K562 (cell line): Measurements from ENCODE around the gene ABCA10. TPM values are rescaled to one million over a fixed set of nuclear protein-coding genes. Genes with fewer than 3 reads are reported as not detected.

Source experiments
- CSDE1 ChIP-seq, 2 experiments: fragments of 450-650 bp; IDR thresholded peaks; 2 replicates each; pipeline ENCODE4 v1.6.1; 2016; ENCODE audit warnings: mild to moderate bottlenecking in 1 of 2
- NUFIP1 ChIP-seq: fragments of 450-650 bp; IDR thresholded peaks from 2 replicates; pipeline ENCODE4 v1.6.1; 2018; ENCODE audit not compliant: partially characterized antibody
- RERE ChIP-seq: sonication (generic); formaldehyde crosslinking; IDR thresholded peaks from 2 replicates; pipeline ENCODE4 v1.8.0; 2023; ENCODE audit warnings: missing genetic modification reagents, mild to moderate bottlenecking, borderline replicate concordance
- ZNF133 ChIP-seq: fragments of 250-450 bp; sonication (Bioruptor Pico); IDR thresholded peaks from 2 replicates; pipeline ENCODE4 v1.4.0; 2020; ENCODE audit warnings: mild to moderate bottlenecking
- ZNF592 ChIP-seq: fragments of 450-650 bp; IDR thresholded peaks from 2 replicates; pipeline ENCODE4 v1.6.1; 2017; ENCODE audit warnings: antibody characterized with exemption, mild to moderate bottlenecking
- ZNF76 ChIP-seq: fragments of 250-450 bp; sonication (Bioruptor Pico); IDR thresholded peaks from 2 replicates; pipeline ENCODE4 v1.4.0; 2020; ENCODE audit warnings: mild to moderate bottlenecking, moderate library complexity, borderline replicate concordance
- polyA plus RNA-seq, 8 experiments: library from polyadenylated mRNA; depleted of rRNA in 4 of 8; stranded (reverse) in 5 of 8; unstranded in 3 of 8; fragments of >200 nt; fragmentation: Nextera tagmentation in 2 of 8; fragmentation: Illumina TruSeq in 1 of 8; extraction: Ambion mirVana in 2 of 8; extraction: Trizol in 1 of 8; gene quantifications; 2 replicates each; pipeline versions ENCODE4 v1.2.1 to v1.2.3, GENCODE V29; 2011 to 2014; ENCODE audit warnings: inconsistent platforms in 1 of 8, missing spikeins in 1 of 8
- total RNA-seq, 7 experiments: library from RNA; depleted of rRNA in 6 of 7; stranded (reverse); fragments of >200 nt in 6 of 7; fragmentation: Illumina TruSeq in 2 of 7; extraction: Trizol in 2 of 7; gene quantifications; 2 replicates each; pipeline versions ENCODE4 v1.2.1 to v1.2.3, GENCODE V29; 2011 to 2021; ENCODE audit warnings: low replicate concordance in 1 of 7
- TF ChIP-seq, protein P1 (sequence below): fragments of 250-450 bp; sonication (Bioruptor Pico); IDR thresholded peaks from 2 replicates; pipeline ENCODE4 v1.5.0; 2022; ENCODE audit warnings: mild to moderate bottlenecking

ABCA10 gene
- total and polyA plus RNA-seq, 9 of the 15 experiments (the other 6 are each of a cell fraction or from before 2014, with no cell fraction given): 0.04 to 0.45 (median 0.15) TPM; not detected in 1

DNA sequence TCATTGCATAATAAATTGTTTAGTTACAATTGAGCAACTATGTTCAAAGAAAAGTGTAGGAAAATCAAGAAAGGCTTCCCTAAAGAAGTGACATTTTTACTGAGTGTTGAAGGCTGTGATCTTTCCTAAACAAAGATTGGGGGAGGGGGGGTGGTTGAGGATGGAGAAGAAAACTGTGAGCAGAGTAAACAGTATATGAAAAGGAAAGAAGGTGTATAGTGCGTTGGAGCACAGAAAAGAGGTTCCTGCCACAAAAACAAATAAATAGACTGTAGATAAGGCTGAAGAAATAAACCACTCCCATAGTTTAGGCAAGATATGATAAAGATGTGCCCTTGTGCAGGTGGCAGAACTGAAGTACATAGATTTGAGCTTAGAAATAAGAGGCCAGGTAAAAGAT is 8.5 kb downstream of the ABCA10 start (continued):
- no peak for TF ChIP-seq ZNF592
- no peak for TF ChIP-seq ZNF133 (CRISPR knock-in tag)
- no peak for TF ChIP-seq CSDE1 (IDR thresholded peaks at IDR 0.05)
- TF ChIP-seq NUFIP1: no peak
- TF ChIP-seq ZNF76 (CRISPR knock-in tag): no peak
- TF ChIP-seq, protein P1, sequence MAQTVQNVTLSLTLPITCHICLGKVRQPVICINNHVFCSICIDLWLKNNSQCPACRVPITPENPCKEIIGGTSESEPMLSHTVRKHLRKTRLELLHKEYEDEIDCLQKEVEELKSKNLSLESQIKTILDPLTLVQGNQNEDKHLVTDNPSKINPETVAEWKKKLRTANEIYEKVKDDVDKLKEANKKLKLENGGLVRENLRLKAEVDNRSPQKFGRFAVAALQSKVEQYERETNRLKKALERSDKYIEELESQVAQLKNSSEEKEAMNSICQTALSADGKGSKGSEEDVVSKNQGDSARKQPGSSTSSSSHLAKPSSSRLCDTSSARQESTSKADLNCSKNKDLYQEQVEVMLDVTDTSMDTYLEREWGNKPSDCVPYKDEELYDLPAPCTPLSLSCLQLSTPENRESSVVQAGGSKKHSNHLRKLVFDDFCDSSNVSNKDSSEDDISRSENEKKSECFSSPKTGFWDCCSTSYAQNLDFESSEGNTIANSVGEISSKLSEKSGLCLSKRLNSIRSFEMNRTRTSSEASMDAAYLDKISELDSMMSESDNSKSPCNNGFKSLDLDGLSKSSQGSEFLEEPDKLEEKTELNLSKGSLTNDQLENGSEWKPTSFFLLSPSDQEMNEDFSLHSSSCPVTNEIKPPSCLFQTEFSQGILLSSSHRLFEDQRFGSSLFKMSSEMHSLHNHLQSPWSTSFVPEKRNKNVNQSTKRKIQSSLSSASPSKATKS (CRISPR knock-in tag): no peak
- no peak for TF ChIP-seq RERE
